ENCODE results near the gene SORCS2. TPM values are rescaled to one million over a fixed set of nuclear protein-coding genes. Genes with fewer than 3 reads are reported as not detected.

SORCS2 gene
- total RNA-seq, 1 experiment from 2014 or later = 0.06 TPM

GRCh38 chr4:7315935-7316334 is 123.6 kb downstream of the SORCS2 start:
- H3K27ac ChIP-seq (ENCODE audit: low read depth, low read length, poor library complexity, severe bottlenecking) = no peak overlapping the region
- H3K36me3 ChIP-seq (ENCODE audit: insufficient read depth, low read length, poor library complexity, severe bottlenecking) = no peaks in the 10 kb centered on the region
- ChIA-PET CTCF (no interaction called here), POLR2A (ENCODE audit: low non-redundant PET) (no interaction called here)
- H3K4me3 ChIP-seq (ENCODE audit: low read depth, low read length, poor library complexity, severe bottlenecking) = no peak overlapping the region
- intact Hi-C loops (cut with micrococcal nuclease; ENCODE audit: unreplicated experiment) = no loop called here
- no TSS peak for BruUV-seq (replicated peaks)
- no peak for TF ChIP-seq EZH2 (IDR thresholded peaks at IDR 0.05; ENCODE audit: borderline replicate concordance, low read depth, low read length, poor library complexity, severe bottlenecking)
- no peak for TF ChIP-seq CTCF (conservative IDR thresholded peaks at IDR 0.05; ENCODE audit: low read depth, low read length)
- no peaks in the 10 kb centered on the region for H3K4me1 ChIP-seq (ENCODE audit: insufficient read depth, low read length, poor library complexity, severe bottlenecking)
- DNase-seq (ENCODE audit: low spot score) = no peak
- H3K9me3 ChIP-seq (ENCODE audit: low read depth, low read length, poor library complexity, severe bottlenecking) = no peaks in the 10 kb centered on the region
- no peaks in the 10 kb centered on the region for H3K27me3 ChIP-seq (replicated peaks; ENCODE audit: insufficient read depth, low read depth, low read length, poor library complexity)

GRCh38 chr4:7319024-7319423 is 126.7 kb downstream of the SORCS2 start:
- Histone ChIP-seq H3K27ac (ENCODE audit: low read depth, low read length, poor library complexity, severe bottlenecking) (no peak overlapping the region), H3K9me3 (ENCODE audit: low read depth, low read length, poor library complexity, severe bottlenecking) (no peaks in the 10 kb centered on the region), H3K4me1 (ENCODE audit: insufficient read depth, low read length, poor library complexity, severe bottlenecking) (no peaks in the 10 kb centered on the region), H3K4me3 (ENCODE audit: low read depth, low read length, poor library complexity, severe bottlenecking) (no peak overlapping the region), H3K27me3 (replicated peaks; ENCODE audit: insufficient read depth, low read depth, low read length, poor library complexity) (no peaks in the 10 kb centered on the region), H3K36me3 (ENCODE audit: insufficient read depth, low read length, poor library complexity, severe bottlenecking) (no peaks in the 10 kb centered on the region)
- CTCF ChIA-PET = no interaction called here
- POLR2A ChIA-PET (ENCODE audit: low non-redundant PET) = no interaction called here
- TF ChIP-seq EZH2 (IDR thresholded peaks at IDR 0.05; ENCODE audit: borderline replicate concordance, low read depth, low read length, poor library complexity, severe bottlenecking) = no peak
- TF ChIP-seq CTCF (conservative IDR thresholded peaks at IDR 0.05; ENCODE audit: low read depth, low read length) = no peak
- BruUV-seq (replicated peaks) = no TSS peak
- DNase-seq (ENCODE audit: low spot score) = no peak
- intact Hi-C loops (cut with micrococcal nuclease; ENCODE audit: unreplicated experiment) = no loop called here

- ChIA-PET POLR2A (ENCODE audit: low non-redundant PET) (no interaction called here), CTCF (no interaction called here)
- Histone ChIP-seq H3K4me1 (ENCODE audit: insufficient read depth, low read length, poor library complexity, severe bottlenecking) (no peaks in the 10 kb centered on the region), H3K36me3 (ENCODE audit: insufficient read depth, low read length, poor library complexity, severe bottlenecking) (no peaks in the 10 kb centered on the region), H3K4me3 (ENCODE audit: low read depth, low read length, poor library complexity, severe bottlenecking) (no peak overlapping the region), H3K27me3 (replicated peaks; ENCODE audit: insufficient read depth, low read depth, low read length, poor library complexity) (no peaks in the 10 kb centered on the region), H3K9me3 (ENCODE audit: low read depth, low read length, poor library complexity, severe bottlenecking) (no peaks in the 10 kb centered on the region), H3K27ac (ENCODE audit: low read depth, low read length, poor library complexity, severe bottlenecking) (no peak overlapping the region)
- no TSS peak for BruUV-seq (replicated peaks)
- no peak for TF ChIP-seq CTCF (conservative IDR thresholded peaks at IDR 0.05; ENCODE audit: low read depth, low read length)
- TF ChIP-seq EZH2 (IDR thresholded peaks at IDR 0.05; ENCODE audit: borderline replicate concordance, low read depth, low read length, poor library complexity, severe bottlenecking) = no peak
- no peak for DNase-seq (ENCODE audit: low spot score)
- intact Hi-C loops (cut with micrococcal nuclease; ENCODE audit: unreplicated experiment) = no loop called here
Measured at GRCh38 chr4:7320206-7320797, 128.0 kb downstream of the SORCS2 start.

Measured in A673 (cell line).